ENCODE measurements around the gene PPP1R2.
"Not testable (repeated sequence)": the region's sequence is repeated elsewhere in the genome, so short reads cannot be mapped to it uniquely, and the experiment has no call there.

The PPP1R2 gene

GRCh38 chr3:195542698-195543499 is at the start of gene PPP1R2:
PPP1R2 (minus strand) TSS chr3:195543325; CDS start chr3:195543025, 300 bp downstream.
- no peak for FAIRE-seq

- no peak for FAIRE-seq
These were observed 48.7 kb upstream of the PPP1R2 start for GRCh38 chr3:195591852-195592251.

- FAIRE-seq, result no peak
These were observed 48.1 kb upstream of the PPP1R2 start for GRCh38 chr3:195591220-195591619.

- FAIRE-seq, result not testable (repeated sequence)
These were observed 47.3 kb upstream of the PPP1R2 start for GRCh38 chr3:195590381-195590780.

GRCh38 chr3:195589796-195590195 is 46.7 kb upstream of the PPP1R2 start:
- FAIRE-seq, result not testable (repeated sequence)

- FAIRE-seq, result no peak
These were observed 44.7 kb upstream of the PPP1R2 start for GRCh38 chr3:195587824-195588223.

GRCh38 chr3:195587406-195587805 is 44.3 kb upstream of the PPP1R2 start:
- FAIRE-seq, result no peak

- FAIRE-seq, result no peak
These were observed 41.4 kb upstream of the PPP1R2 start for GRCh38 chr3:195584543-195584870.

- no peak for FAIRE-seq
These were observed 40.9 kb upstream of the PPP1R2 start, which contains the start of gene APOD for GRCh38 chr3:195583831-195584542. APOD (minus strand) TSS chr3:195583940; CDS start chr3:195579461, 4,479 bp downstream.

GRCh38 chr3:195582947-195583346 is 39.8 kb upstream of the PPP1R2 start:
- no peak for FAIRE-seq

GRCh38 chr3:195580744-195581443 is 37.8 kb upstream of the PPP1R2 start:
- no peak for FAIRE-seq

- FAIRE-seq, result no peak
These were observed 36.2 kb upstream of the PPP1R2 start for GRCh38 chr3:195579281-195579680.

- FAIRE-seq, result no peak
These were observed 35.4 kb upstream of the PPP1R2 start for GRCh38 chr3:195578565-195578964.

- FAIRE-seq, result no peak
These were observed 34.6 kb upstream of the PPP1R2 start for GRCh38 chr3:195577645-195578177.

GRCh38 chr3:195574497-195575304 is 31.6 kb upstream of the PPP1R2 start:
- FAIRE-seq, result no peak

GRCh38 chr3:195573611-195574496 is 30.7 kb upstream of the PPP1R2 start:
- no peak for FAIRE-seq

GRCh38 chr3:195571361-195571760 is 28.2 kb upstream of the PPP1R2 start:
- no peak for FAIRE-seq

- no peak for FAIRE-seq
These were observed 27.8 kb upstream of the PPP1R2 start for GRCh38 chr3:195570912-195571311.

GRCh38 chr3:195570344-195570743 is 27.2 kb upstream of the PPP1R2 start:
- no peak for FAIRE-seq

- no peak for FAIRE-seq
These were observed 25.5 kb upstream of the PPP1R2 start for GRCh38 chr3:195568630-195569029.

- no peak for FAIRE-seq
These were observed 23.7 kb upstream of the PPP1R2 start for GRCh38 chr3:195566797-195567196.
